ENCODE measurements around the gene NEU2.
"Not testable (repeated sequence)": the region's sequence is repeated elsewhere in the genome, so short reads cannot be mapped to it uniquely, and the experiment has no call there.

The NEU2 gene

GRCh38 chr2:233063269-233063975 lies 30.9 kb downstream of the NEU2 start:
- TF ChIP-seq CTCF (IDR thresholded peaks at IDR 0.05; ENCODE audit: extremely low read depth, insufficient read depth, missing control alignments) = peak; percentile 39
- DNase-seq (ENCODE audit: low spot score) = peak; percentile 62
- in situ Hi-C loops (cut with MboI; ENCODE audit: low pct_unique_long_range_greater_than_20kb, low sequenced_read_pairs, unreplicated experiment) = no loop called here

GRCh38 chr2:233063976-233064411 lies 31.5 kb downstream of the NEU2 start:
- no peak for TF ChIP-seq CTCF (IDR thresholded peaks at IDR 0.05; ENCODE audit: extremely low read depth, insufficient read depth, missing control alignments)
- in situ Hi-C loops (cut with MboI; ENCODE audit: low pct_unique_long_range_greater_than_20kb, low sequenced_read_pairs, unreplicated experiment) = no loop called here
- DNase-seq (ENCODE audit: low spot score) = no peak

- in situ Hi-C loops (cut with MboI; ENCODE audit: low pct_unique_long_range_greater_than_20kb, low sequenced_read_pairs, unreplicated experiment) = no loop called here
- no peak for DNase-seq (ENCODE audit: low spot score)
- TF ChIP-seq CTCF (IDR thresholded peaks at IDR 0.05; ENCODE audit: extremely low read depth, insufficient read depth, missing control alignments) = no peak
These were observed 32.2 kb downstream of the NEU2 start for GRCh38 chr2:233064530-233065199.

- DNase-seq (ENCODE audit: low spot score); in situ Hi-C loops (cut with MboI; ENCODE audit: low pct_unique_long_range_greater_than_20kb, low sequenced_read_pairs, unreplicated experiment): not testable (repeated sequence)
These were observed 32.7 kb downstream of the NEU2 start for GRCh38 chr2:233065200-233065589.

DNA sequence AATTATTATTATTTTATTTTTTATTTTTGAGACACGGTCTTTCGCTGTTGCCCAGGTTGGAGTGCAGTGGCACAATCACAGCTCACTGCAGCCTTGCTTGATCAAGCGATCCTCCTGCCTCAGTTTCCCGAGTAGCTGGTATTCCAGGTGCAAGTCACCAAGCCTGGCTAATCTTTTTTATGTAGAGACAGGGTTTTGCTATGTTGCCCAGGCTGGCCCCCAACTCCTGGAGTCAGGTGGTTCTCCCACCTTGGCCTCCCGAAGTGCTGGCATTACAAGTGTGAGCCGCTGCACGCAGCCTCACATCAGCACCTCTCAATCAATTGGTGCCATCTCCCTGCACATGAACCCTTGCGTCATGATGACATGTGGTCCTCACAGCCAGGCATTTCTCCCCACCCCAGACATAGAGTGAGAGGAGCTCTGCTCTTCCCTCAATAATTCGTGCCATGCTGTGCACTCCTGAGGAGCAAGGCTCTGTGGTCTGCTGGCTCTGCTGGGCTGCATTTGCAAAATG lies 33.5 kb downstream of the NEU2 start:
- no peak for TF ChIP-seq CTCF (IDR thresholded peaks at IDR 0.05; ENCODE audit: extremely low read depth, insufficient read depth, missing control alignments)
- DNase-seq (ENCODE audit: low spot score) = no peak
- in situ Hi-C loops (cut with MboI; ENCODE audit: low pct_unique_long_range_greater_than_20kb, low sequenced_read_pairs, unreplicated experiment) = no loop called here

GRCh38 chr2:233068762-233069418 lies 36.4 kb downstream of the NEU2 start:
- DNase-seq (ENCODE audit: low spot score) = no peak
- TF ChIP-seq CTCF (IDR thresholded peaks at IDR 0.05; ENCODE audit: extremely low read depth, insufficient read depth, missing control alignments) = no peak
- in situ Hi-C loops (cut with MboI; ENCODE audit: low pct_unique_long_range_greater_than_20kb, low sequenced_read_pairs, unreplicated experiment) = no loop called here

DNA sequence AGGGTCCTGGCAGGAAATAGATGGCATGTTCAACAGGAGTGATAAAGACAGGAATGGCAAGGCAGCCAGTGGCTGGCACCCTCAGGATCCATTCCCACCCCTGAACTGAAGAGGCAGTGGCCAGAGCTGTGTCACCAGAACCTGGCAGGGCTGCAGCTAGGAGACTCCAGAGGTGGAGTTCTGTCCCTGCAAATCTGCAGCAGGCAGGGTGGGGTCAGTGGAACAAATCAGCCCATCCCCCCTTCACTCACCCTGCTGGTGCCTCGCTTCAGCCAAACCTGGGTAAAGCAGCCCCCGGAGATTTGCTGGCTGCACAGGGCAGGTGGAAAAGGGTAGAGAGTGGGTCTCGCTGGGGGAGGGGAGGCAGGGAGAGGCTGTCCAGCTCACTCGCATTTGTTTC lies 40.4 kb downstream of the NEU2 start:
- DNase-seq (ENCODE audit: low spot score) = no peak
- in situ Hi-C loops (cut with MboI; ENCODE audit: low pct_unique_long_range_greater_than_20kb, low sequenced_read_pairs, unreplicated experiment) = no loop called here
- no peak for TF ChIP-seq CTCF (IDR thresholded peaks at IDR 0.05; ENCODE audit: extremely low read depth, insufficient read depth, missing control alignments)

Measured in GM13977 (cell line).